GM06990 (cell line): ENCODE measurements around the gene SORBS1.

ENCODE experiments used
- DNase-seq: peaks from one replicate; pipeline ENCODE4 v3.0.0-alpha.2; 2011; ENCODE audit not compliant: insufficient read length; ENCODE audit errors: extremely low read depth
- H3K27me3 ChIP-seq: replicated peaks from 2 replicates; pipeline ENCODE4 v1.6.0; 2011; ENCODE audit warnings: low read length; ENCODE audit not compliant: control insufficient read depth, insufficient read depth
- H3K36me3 ChIP-seq: 2 replicates; pipeline ENCODE4 v1.5.1; 2011; ENCODE audit warnings: low read length; ENCODE audit not compliant: control insufficient read depth, insufficient read depth
- H3K4me3 ChIP-seq: replicated peaks from 2 replicates; pipeline ENCODE4 v1.5.1; 2011; ENCODE audit warnings: low read depth, mild to moderate bottlenecking, control low read depth, low read length
- CTCF ChIP-seq: IDR thresholded peaks from 2 replicates; pipeline ENCODE4 v1.5.1; 2011; ENCODE audit warnings: low read length, control low read depth, mild to moderate bottlenecking, inconsistent platforms; ENCODE audit not compliant: insufficient read depth, poor library complexity, severe bottlenecking

SORBS1 gene

GRCh38 chr10:95395947-95396449, 165.2 kb downstream of the SORBS1 start:
- no peak overlapping the region for H3K4me3 ChIP-seq
- H3K36me3 ChIP-seq, result no peaks in the 10 kb centered on the region
- no peak for DNase-seq
- no peak for TF ChIP-seq CTCF
- H3K27me3 ChIP-seq, result no peaks in the 10 kb centered on the region

GRCh38 chr10:95394161-95394880, 166.8 kb downstream of the SORBS1 start:
- no peak for TF ChIP-seq CTCF
- no peaks in the 10 kb centered on the region for H3K36me3 ChIP-seq
- no peak for DNase-seq

GRCh38 chr10:95392681-95393164, 168.4 kb downstream of the SORBS1 start:
- Histone ChIP-seq H3K27me3 (no peaks in the 10 kb centered on the region), H3K4me3 (no peak overlapping the region; the same call in 1 of the 2 replicates), H3K36me3 (no peaks in the 10 kb centered on the region)
- peak; percentile 47 for DNase-seq
- TF ChIP-seq CTCF, result no peak

More at GRCh38 chr10:95394161-95394880, 166.8 kb downstream of the SORBS1 start:
- Histone ChIP-seq H3K4me3 (no peak overlapping the region; the same call in 1 of the 2 replicates), H3K27me3 (no peaks in the 10 kb centered on the region)

- DNase-seq, result no peak
- Histone ChIP-seq H3K4me3 (no peak overlapping the region), H3K36me3 (no peaks in the 10 kb centered on the region), H3K27me3 (no peaks in the 10 kb centered on the region)
- no peak for TF ChIP-seq CTCF
Observed at GRCh38 chr10:95392217-95392584, 169.0 kb downstream of the SORBS1 start.

GRCh38 chr10:95391581-95392216, 169.5 kb downstream of the SORBS1 start:
- no peak for DNase-seq
- no peak for TF ChIP-seq CTCF
- Histone ChIP-seq H3K4me3 (no peak overlapping the region), H3K27me3 (no peaks in the 10 kb centered on the region), H3K36me3 (no peaks in the 10 kb centered on the region)
